WTC11 (cell line): Measurements from ENCODE around the gene LCN12. TPM values are rescaled to one million over a fixed set of nuclear protein-coding genes. Genes with fewer than 3 reads are reported as not detected.

Experiments
- FOXK1 ChIP-seq: sonication (generic); formaldehyde crosslinking; IDR thresholded peaks from 2 replicates; pipeline ENCODE4 v1.8.0; 2022; ENCODE audit warnings: mild to moderate bottlenecking, moderate library complexity, missing genetic modification reagents
- GABPB1 ChIP-seq: sonication (generic); formaldehyde crosslinking; IDR thresholded peaks from 2 replicates; pipeline ENCODE4 v1.8.1; 2023; ENCODE audit warnings: mild to moderate bottlenecking, missing genetic modification reagents
- IRF2 ChIP-seq: sonication (generic); formaldehyde crosslinking; IDR thresholded peaks from 2 replicates; pipeline ENCODE4 v1.8.0; 2022; ENCODE audit warnings: low read depth, missing genetic modification reagents, borderline replicate concordance
- SMAD4 ChIP-seq: sonication (generic); formaldehyde crosslinking; IDR thresholded peaks from 2 replicates; pipeline ENCODE4 v1.8.0; 2022; ENCODE audit warnings: mild to moderate bottlenecking, missing genetic modification reagents
- SP1 ChIP-seq: sonication (generic); formaldehyde crosslinking; conservative IDR thresholded peaks from 2 replicates; pipeline ENCODE4 v1.8.1; 2022; ENCODE audit warnings: missing genetic modification reagents
- TCF7 ChIP-seq: sonication (generic); formaldehyde crosslinking; IDR thresholded peaks from 2 replicates; pipeline ENCODE4 v1.8.0; 2022; ENCODE audit warnings: mild to moderate bottlenecking, low read depth, missing genetic modification reagents, moderate library complexity
- ZNF219 ChIP-seq: sonication (generic); formaldehyde crosslinking; IDR thresholded peaks from 2 replicates; pipeline ENCODE4 v1.8.0; 2023; ENCODE audit warnings: missing genetic modification reagents, mild to moderate bottlenecking, borderline replicate concordance
- ZNF263 ChIP-seq: sonication (generic); formaldehyde crosslinking; IDR thresholded peaks from 2 replicates; pipeline ENCODE4 v1.8.1; 2022; ENCODE audit warnings: low read depth, mild to moderate bottlenecking, moderate library complexity, missing genetic modification reagents
- ZNF423 ChIP-seq: fragments of 250-450 bp; sonication (Bioruptor Pico); IDR thresholded peaks from 2 replicates; pipeline ENCODE4 v2.1.2; 2022; ENCODE audit warnings: mild to moderate bottlenecking, moderate library complexity
- total RNA-seq: library from RNA; stranded (reverse); gene quantifications from 3 replicates; pipeline ENCODE4 v1.2.3, GENCODE V29; 2021
- TF ChIP-seq, protein P1 (sequence below): sonication (generic); formaldehyde crosslinking; IDR thresholded peaks from 2 replicates; pipeline ENCODE4 v1.8.1; 2022; ENCODE audit warnings: low read depth, missing genetic modification reagents, borderline replicate concordance
- TF ChIP-seq, protein P2 (sequence below): fragments of 200-600 bp; IDR thresholded peaks from 2 replicates; pipeline ENCODE4 v1.8.0; 2022; ENCODE audit warnings: antibody characterized with exemption
- TF ChIP-seq, protein P3 (sequence below): sonication (generic); formaldehyde crosslinking; IDR thresholded peaks from 2 replicates; pipeline ENCODE4 v1.8.0; 2022; ENCODE audit warnings: mild to moderate bottlenecking, missing genetic modification reagents
- TF ChIP-seq, protein P4 (sequence below): sonication (generic); formaldehyde crosslinking; IDR thresholded peaks from 2 replicates; pipeline ENCODE4 v1.8.1; 2023; ENCODE audit warnings: mild to moderate bottlenecking, missing genetic modification reagents, borderline replicate concordance
- TF ChIP-seq, protein P5 (sequence below): fragments of 250-450 bp; sonication (Bioruptor Pico); IDR thresholded peaks from 2 replicates; pipeline ENCODE4 v1.9.0; 2021; ENCODE audit warnings: mild to moderate bottlenecking
- TF ChIP-seq, protein P6 (sequence below): fragments of 250-450 bp; sonication (Bioruptor Pico); conservative IDR thresholded peaks from 2 replicates; pipeline ENCODE4 v1.9.0; 2021; ENCODE audit warnings: mild to moderate bottlenecking
- TF ChIP-seq, protein P7 (sequence below): sonication (generic); formaldehyde crosslinking; conservative IDR thresholded peaks from 2 replicates; pipeline ENCODE4 v1.8.1; 2023; ENCODE audit warnings: mild to moderate bottlenecking, low read depth, missing genetic modification reagents, moderate library complexity
- TF ChIP-seq, protein P8 (sequence below): sonication (generic); formaldehyde crosslinking; IDR thresholded peaks from 2 replicates; pipeline ENCODE4 v1.8.1; 2022; ENCODE audit warnings: mild to moderate bottlenecking, missing genetic modification reagents, moderate library complexity, borderline replicate concordance
- TF ChIP-seq, protein P9 (sequence below): sonication (generic); formaldehyde crosslinking; IDR thresholded peaks from 2 replicates; pipeline ENCODE4 v1.8.0; 2023; ENCODE audit warnings: missing genetic modification reagents, mild to moderate bottlenecking, borderline replicate concordance

Gene LCN12
- total RNA-seq, 1 experiment from 2014 or later = 1.9 TPM

DNA sequence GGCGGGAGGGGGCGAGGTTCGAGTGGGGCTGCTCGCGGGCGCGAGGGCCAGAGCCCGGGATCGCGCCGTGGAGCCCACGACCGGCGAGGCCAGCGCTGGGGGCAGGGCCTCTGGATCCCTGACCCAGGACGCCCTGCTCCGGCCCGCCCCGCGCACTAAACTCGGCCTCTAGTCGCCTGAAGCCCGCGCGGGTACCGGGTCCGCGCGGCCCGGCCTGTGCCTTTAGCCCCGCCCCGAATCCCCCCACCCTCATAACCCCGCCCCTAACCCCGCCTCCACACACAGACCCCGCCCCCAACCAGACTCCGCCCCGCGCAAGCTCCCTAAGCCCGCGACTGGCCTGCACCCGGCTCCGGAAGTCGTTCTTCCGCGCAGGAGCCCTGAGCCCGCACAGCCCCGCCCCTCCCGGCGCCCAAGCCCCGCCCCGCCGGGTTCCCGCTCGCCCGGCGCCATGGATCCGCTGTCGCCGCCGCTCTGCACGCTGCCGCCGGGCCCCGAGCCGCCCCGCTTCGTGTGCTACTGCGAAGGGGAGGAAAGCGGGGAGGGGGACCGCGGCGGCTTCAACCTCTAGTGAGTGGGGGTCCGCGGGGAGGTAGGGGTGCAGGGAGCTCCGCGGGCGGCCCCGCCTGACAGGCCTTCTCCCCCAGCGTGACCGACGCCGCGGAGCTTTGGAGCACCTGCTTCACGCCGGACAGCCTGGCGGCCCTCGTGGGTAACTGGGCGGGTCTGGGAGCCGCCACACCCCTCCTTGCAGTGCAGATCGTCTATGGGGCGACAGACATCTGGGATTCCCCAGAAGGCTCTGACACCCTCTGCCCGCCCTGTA lies 40.1 kb downstream of the LCN12 start, which contains the start of gene PAXX (continued):
- TF ChIP-seq TCF7 (CRISPR knock-in tag) (0 out of 2 replicates have a peak, but pooled peaks have one; percentile 52), ZNF263 (CRISPR knock-in tag) (no peak), IRF2 (CRISPR knock-in tag) (no peak), ZNF423 (CRISPR knock-in tag) (no peak), FOXK1 (CRISPR knock-in tag) (0 out of 2 replicates have a peak, but pooled peaks have one; percentile 27), SMAD4 (CRISPR knock-in tag) (no peak), ZNF219 (CRISPR knock-in tag) (no peak), GABPB1 (CRISPR knock-in tag) (no peak), SP1 (CRISPR knock-in tag) (peak; percentile 84)
- TF ChIP-seq, protein P1, sequence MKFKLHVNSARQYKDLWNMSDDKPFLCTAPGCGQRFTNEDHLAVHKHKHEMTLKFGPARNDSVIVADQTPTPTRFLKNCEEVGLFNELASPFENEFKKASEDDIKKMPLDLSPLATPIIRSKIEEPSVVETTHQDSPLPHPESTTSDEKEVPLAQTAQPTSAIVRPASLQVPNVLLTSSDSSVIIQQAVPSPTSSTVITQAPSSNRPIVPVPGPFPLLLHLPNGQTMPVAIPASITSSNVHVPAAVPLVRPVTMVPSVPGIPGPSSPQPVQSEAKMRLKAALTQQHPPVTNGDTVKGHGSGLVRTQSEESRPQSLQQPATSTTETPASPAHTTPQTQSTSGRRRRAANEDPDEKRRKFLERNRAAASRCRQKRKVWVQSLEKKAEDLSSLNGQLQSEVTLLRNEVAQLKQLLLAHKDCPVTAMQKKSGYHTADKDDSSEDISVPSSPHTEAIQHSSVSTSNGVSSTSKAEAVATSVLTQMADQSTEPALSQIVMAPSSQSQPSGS (CRISPR knock-in tag) = peak; percentile 20; the same call in 1 of the 2 replicates
- TF ChIP-seq, protein P2, sequence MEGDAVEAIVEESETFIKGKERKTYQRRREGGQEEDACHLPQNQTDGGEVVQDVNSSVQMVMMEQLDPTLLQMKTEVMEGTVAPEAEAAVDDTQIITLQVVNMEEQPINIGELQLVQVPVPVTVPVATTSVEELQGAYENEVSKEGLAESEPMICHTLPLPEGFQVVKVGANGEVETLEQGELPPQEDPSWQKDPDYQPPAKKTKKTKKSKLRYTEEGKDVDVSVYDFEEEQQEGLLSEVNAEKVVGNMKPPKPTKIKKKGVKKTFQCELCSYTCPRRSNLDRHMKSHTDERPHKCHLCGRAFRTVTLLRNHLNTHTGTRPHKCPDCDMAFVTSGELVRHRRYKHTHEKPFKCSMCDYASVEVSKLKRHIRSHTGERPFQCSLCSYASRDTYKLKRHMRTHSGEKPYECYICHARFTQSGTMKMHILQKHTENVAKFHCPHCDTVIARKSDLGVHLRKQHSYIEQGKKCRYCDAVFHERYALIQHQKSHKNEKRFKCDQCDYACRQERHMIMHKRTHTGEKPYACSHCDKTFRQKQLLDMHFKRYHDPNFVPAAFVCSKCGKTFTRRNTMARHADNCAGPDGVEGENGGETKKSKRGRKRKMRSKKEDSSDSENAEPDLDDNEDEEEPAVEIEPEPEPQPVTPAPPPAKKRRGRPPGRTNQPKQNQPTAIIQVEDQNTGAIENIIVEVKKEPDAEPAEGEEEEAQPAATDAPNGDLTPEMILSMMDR = no peak
- TF ChIP-seq, protein P3, sequence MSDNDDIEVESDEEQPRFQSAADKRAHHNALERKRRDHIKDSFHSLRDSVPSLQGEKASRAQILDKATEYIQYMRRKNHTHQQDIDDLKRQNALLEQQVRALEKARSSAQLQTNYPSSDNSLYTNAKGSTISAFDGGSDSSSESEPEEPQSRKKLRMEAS = peak; percentile 75
- TF ChIP-seq, protein P4, sequence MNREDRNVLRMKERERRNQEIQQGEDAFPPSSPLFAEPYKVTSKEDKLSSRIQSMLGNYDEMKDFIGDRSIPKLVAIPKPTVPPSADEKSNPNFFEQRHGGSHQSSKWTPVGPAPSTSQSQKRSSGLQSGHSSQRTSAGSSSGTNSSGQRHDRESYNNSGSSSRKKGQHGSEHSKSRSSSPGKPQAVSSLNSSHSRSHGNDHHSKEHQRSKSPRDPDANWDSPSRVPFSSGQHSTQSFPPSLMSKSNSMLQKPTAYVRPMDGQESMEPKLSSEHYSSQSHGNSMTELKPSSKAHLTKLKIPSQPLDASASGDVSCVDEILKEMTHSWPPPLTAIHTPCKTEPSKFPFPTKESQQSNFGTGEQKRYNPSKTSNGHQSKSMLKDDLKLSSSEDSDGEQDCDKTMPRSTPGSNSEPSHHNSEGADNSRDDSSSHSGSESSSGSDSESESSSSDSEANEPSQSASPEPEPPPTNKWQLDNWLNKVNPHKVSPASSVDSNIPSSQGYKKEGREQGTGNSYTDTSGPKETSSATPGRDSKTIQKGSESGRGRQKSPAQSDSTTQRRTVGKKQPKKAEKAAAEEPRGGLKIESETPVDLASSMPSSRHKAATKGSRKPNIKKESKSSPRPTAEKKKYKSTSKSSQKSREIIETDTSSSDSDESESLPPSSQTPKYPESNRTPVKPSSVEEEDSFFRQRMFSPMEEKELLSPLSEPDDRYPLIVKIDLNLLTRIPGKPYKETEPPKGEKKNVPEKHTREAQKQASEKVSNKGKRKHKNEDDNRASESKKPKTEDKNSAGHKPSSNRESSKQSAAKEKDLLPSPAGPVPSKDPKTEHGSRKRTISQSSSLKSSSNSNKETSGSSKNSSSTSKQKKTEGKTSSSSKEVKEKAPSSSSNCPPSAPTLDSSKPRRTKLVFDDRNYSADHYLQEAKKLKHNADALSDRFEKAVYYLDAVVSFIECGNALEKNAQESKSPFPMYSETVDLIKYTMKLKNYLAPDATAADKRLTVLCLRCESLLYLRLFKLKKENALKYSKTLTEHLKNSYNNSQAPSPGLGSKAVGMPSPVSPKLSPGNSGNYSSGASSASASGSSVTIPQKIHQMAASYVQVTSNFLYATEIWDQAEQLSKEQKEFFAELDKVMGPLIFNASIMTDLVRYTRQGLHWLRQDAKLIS (CRISPR knock-in tag) = no peak
- TF ChIP-seq, protein P5, sequence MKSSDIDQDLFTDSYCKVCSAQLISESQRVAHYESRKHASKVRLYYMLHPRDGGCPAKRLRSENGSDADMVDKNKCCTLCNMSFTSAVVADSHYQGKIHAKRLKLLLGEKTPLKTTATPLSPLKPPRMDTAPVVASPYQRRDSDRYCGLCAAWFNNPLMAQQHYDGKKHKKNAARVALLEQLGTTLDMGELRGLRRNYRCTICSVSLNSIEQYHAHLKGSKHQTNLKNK (CRISPR knock-in tag) = no peak
- TF ChIP-seq, protein P6, sequence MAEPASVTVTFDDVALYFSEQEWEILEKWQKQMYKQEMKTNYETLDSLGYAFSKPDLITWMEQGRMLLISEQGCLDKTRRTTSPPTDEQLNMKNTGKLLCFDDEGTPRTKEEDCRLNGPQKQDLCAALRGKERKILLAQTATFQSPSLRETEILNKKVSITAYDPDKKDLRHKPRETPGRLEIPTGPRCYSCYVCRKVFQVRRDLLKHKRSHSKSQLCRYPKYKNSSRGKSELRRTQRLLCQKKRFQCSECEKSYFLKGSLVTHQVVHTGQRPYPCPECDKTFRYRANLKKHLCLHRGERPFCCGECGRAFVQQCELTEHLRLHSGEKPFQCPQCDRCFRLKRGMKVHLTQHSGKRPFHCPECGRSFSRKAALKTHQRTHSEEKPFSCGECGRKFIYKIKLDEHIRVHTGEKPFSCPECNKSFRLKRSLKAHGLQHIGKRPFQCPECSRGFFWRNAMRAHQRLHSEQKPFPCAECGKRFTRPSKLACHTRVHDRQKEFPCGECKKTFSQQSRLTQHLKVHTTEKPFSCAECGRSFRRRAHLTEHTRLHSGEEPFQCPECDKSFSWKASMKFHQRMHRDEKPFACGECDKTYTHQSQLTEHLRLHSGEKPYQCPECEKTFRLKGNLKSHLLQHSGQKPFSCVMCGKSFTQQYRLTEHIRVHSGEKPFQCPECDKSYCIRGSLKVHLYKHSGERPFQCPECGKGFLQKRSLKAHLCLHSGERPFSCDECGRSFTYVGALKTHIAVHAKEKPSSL = no peak
- TF ChIP-seq, protein P7, sequence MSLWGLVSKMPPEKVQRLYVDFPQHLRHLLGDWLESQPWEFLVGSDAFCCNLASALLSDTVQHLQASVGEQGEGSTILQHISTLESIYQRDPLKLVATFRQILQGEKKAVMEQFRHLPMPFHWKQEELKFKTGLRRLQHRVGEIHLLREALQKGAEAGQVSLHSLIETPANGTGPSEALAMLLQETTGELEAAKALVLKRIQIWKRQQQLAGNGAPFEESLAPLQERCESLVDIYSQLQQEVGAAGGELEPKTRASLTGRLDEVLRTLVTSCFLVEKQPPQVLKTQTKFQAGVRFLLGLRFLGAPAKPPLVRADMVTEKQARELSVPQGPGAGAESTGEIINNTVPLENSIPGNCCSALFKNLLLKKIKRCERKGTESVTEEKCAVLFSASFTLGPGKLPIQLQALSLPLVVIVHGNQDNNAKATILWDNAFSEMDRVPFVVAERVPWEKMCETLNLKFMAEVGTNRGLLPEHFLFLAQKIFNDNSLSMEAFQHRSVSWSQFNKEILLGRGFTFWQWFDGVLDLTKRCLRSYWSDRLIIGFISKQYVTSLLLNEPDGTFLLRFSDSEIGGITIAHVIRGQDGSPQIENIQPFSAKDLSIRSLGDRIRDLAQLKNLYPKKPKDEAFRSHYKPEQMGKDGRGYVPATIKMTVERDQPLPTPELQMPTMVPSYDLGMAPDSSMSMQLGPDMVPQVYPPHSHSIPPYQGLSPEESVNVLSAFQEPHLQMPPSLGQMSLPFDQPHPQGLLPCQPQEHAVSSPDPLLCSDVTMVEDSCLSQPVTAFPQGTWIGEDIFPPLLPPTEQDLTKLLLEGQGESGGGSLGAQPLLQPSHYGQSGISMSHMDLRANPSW (CRISPR knock-in tag) = no peak
- TF ChIP-seq, protein P8, sequence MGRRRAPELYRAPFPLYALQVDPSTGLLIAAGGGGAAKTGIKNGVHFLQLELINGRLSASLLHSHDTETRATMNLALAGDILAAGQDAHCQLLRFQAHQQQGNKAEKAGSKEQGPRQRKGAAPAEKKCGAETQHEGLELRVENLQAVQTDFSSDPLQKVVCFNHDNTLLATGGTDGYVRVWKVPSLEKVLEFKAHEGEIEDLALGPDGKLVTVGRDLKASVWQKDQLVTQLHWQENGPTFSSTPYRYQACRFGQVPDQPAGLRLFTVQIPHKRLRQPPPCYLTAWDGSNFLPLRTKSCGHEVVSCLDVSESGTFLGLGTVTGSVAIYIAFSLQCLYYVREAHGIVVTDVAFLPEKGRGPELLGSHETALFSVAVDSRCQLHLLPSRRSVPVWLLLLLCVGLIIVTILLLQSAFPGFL (CRISPR knock-in tag) = no peak
- TF ChIP-seq, protein P9, sequence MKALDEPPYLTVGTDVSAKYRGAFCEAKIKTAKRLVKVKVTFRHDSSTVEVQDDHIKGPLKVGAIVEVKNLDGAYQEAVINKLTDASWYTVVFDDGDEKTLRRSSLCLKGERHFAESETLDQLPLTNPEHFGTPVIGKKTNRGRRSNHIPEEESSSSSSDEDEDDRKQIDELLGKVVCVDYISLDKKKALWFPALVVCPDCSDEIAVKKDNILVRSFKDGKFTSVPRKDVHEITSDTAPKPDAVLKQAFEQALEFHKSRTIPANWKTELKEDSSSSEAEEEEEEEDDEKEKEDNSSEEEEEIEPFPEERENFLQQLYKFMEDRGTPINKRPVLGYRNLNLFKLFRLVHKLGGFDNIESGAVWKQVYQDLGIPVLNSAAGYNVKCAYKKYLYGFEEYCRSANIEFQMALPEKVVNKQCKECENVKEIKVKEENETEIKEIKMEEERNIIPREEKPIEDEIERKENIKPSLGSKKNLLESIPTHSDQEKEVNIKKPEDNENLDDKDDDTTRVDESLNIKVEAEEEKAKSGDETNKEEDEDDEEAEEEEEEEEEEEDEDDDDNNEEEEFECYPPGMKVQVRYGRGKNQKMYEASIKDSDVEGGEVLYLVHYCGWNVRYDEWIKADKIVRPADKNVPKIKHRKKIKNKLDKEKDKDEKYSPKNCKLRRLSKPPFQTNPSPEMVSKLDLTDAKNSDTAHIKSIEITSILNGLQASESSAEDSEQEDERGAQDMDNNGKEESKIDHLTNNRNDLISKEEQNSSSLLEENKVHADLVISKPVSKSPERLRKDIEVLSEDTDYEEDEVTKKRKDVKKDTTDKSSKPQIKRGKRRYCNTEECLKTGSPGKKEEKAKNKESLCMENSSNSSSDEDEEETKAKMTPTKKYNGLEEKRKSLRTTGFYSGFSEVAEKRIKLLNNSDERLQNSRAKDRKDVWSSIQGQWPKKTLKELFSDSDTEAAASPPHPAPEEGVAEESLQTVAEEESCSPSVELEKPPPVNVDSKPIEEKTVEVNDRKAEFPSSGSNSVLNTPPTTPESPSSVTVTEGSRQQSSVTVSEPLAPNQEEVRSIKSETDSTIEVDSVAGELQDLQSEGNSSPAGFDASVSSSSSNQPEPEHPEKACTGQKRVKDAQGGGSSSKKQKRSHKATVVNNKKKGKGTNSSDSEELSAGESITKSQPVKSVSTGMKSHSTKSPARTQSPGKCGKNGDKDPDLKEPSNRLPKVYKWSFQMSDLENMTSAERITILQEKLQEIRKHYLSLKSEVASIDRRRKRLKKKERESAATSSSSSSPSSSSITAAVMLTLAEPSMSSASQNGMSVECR (CRISPR knock-in tag) = peak; percentile 39; the same call in 1 of the 2 replicates
